C4-2B (cell line): ENCODE data around the gene WWOX.
"Not testable (repeated sequence)": the region's sequence is repeated elsewhere in the genome, so short reads cannot be mapped to it uniquely, and the experiment has no call there.

Source experiments
- H3K27ac ChIP-seq: fragments of 450-650 bp; 2 replicates; pipeline ENCODE4 v1.5.1; 2017
- CTCF ChIP-seq: fragments of 450-650 bp; conservative IDR thresholded peaks from 2 replicates; pipeline ENCODE4 v1.5.1; 2017; ENCODE audit warnings: mild to moderate bottlenecking
- ZFX ChIP-seq: fragments of 450-650 bp; IDR thresholded peaks from 2 replicates; pipeline ENCODE4 v1.6.1; 2017

The WWOX gene

GRCh38 chr16:78099271-78100111 is at the start of gene WWOX:
WWOX (plus strand) TSS chr16:78099654.
- peak; percentile 97; the same call in 1 of the 2 replicates for TF ChIP-seq CTCF
- peak; percentile 69; the same call in 1 of the 2 replicates for TF ChIP-seq ZFX
- peak within 1 kb of the TSS; percentile 86 for H3K27ac ChIP-seq

- TF ChIP-seq CTCF (no peak), ZFX (no peak)
- H3K27ac ChIP-seq, result no peak overlapping the region
Measured at GRCh38 chr16:78050734-78051400, 48.6 kb upstream of the WWOX start.

GRCh38 chr16:78057803-78058564 is 41.5 kb upstream of the WWOX start:
- H3K27ac ChIP-seq, result no peak overlapping the region
- TF ChIP-seq CTCF (no peak), ZFX (no peak)

GRCh38 chr16:78059806-78060205 is 39.6 kb upstream of the WWOX start:
- H3K27ac ChIP-seq, result not testable (repeated sequence)

- TF ChIP-seq CTCF, result peak; percentile 39
- TF ChIP-seq ZFX, result no peak
- H3K27ac ChIP-seq, result no peak overlapping the region
Measured at GRCh38 chr16:78060295-78060694, 39.2 kb upstream of the WWOX start.

- TF ChIP-seq CTCF (no peak), ZFX (no peak)
- no peak overlapping the region for H3K27ac ChIP-seq
Measured at GRCh38 chr16:78060809-78061208, 38.6 kb upstream of the WWOX start.

- no peak for TF ChIP-seq ZFX
- H3K27ac ChIP-seq, result no peak overlapping the region
Measured at GRCh38 chr16:78065319-78065718, 34.1 kb upstream of the WWOX start.

- TF ChIP-seq ZFX, result no peak
- no peak for TF ChIP-seq CTCF
- H3K27ac ChIP-seq, result no peak overlapping the region
Measured at GRCh38 chr16:78069913-78070312, 29.5 kb upstream of the WWOX start.
